Gastroesophageal sphincter (tissue), 4 donors: ENCODE results near the gene CPA5. TPM values are rescaled to one million over a fixed set of nuclear protein-coding genes. Genes with fewer than 3 reads are reported as not detected.
A peak's percentile ranks its signal among the peaks of the same experiment; 100 is the strongest.

Experiments
- ATAC-seq: fragments of 150-250 bp; one replicate; pipeline ENCODE4 v1.9.1; 2016; ENCODE audit warnings: mild to moderate bottlenecking, moderate library complexity
- H3K27ac ChIP-seq, 4 donors: fragments of 200-600 bp; sonication (generic) in 3 of 4; 1 replicate in 3 of 4; 2 replicates in 1 of 4; pipeline ENCODE4 v1.5.1; 2016 to 2019
- H3K27me3 ChIP-seq: fragments of 200-600 bp; sonication (generic); one replicate; pipeline ENCODE4 v1.5.1; 2019
- H3K36me3 ChIP-seq, 2 donors: fragments of 200-600 bp; sonication (generic); one replicate each; pipeline ENCODE4 v1.5.1; 2019; ENCODE audit warnings: control low read depth in 1 of 2
- H3K4me1 ChIP-seq, 3 donors: fragments of 200-600 bp; sonication (generic); 1 replicate in 2 of 3; 2 replicates in 1 of 3; pipeline ENCODE4 v1.5.1; 2016 to 2019; ENCODE audit warnings: control low read depth in 2 of 3
- H3K4me3 ChIP-seq, 2 donors: fragments of 200-600 bp; sonication (generic); one replicate each; pipeline ENCODE4 v1.5.1; 2019; ENCODE audit warnings: mild to moderate bottlenecking in 1 of 2, moderate library complexity in 1 of 2
- H3K9me3 ChIP-seq, 3 donors: fragments of 200-600 bp; sonication (generic); one replicate each; pipeline ENCODE4 v1.5.1; 2017 to 2019; ENCODE audit warnings: control low read depth in 2 of 3
- CTCF ChIP-seq, 4 experiments: fragments of 200-600 bp in 2 of 4; fragments of 450-650 bp in 2 of 4; sonication (generic) in 1 of 4; IDR thresholded peaks; one replicate each; pipeline ENCODE4 v1.5.1; 2017 to 2019; ENCODE audit warnings: antibody characterized with exemption in 4 of 4, mild to moderate bottlenecking in 2 of 4, moderate library complexity in 2 of 4
- EP300 ChIP-seq: sonication (generic); formaldehyde crosslinking; IDR thresholded peaks from one replicate; pipeline ENCODE4 v1.6.1; 2017; ENCODE audit warnings: antibody characterized with exemption, mild to moderate bottlenecking
- POLR2A ChIP-seq, 2 donors: fragments of 450-650 bp; IDR thresholded peaks; one replicate each; pipeline ENCODE4 v1.6.1; 2017; ENCODE audit warnings: antibody characterized with exemption in 2 of 2, mild to moderate bottlenecking in 2 of 2, moderate library complexity in 1 of 2
- POLR2AphosphoS5 ChIP-seq: sonication (generic); formaldehyde crosslinking; IDR thresholded peaks from one replicate; pipeline ENCODE4 v1.6.1; 2017; ENCODE audit warnings: antibody characterized with exemption
- WGBS, 2 donors: methylation state at CpG; one replicate each; pipeline ENCODE4 v1.1.5; 2018; ENCODE audit warnings: low coverage in 1 of 2; 5-methylcytosine and 5-hydroxymethylcytosine counted together
- total RNA-seq, 4 donors: library from RNA; depleted of rRNA; stranded (reverse); fragments of >200 nt; gene quantifications; one replicate each; pipeline ENCODE4 v1.1.0, GENCODE V29; 2016

The CPA5 gene
- total RNA-seq, 4 donors from 2014 or later, result not detected

- TF ChIP-seq POLR2AphosphoS5, result no peak
- TF ChIP-seq CTCF (IDR thresholded peaks at IDR 0.05), result no peak
- TF ChIP-seq EP300, result no peak
- TF ChIP-seq POLR2A (IDR thresholded peaks at IDR 0.05), result no peak
- WGBS, 2 donors, result 87% methylated on average over 8 of the region's 12 CpGs; no CpG with 5 or more reads in 1 of the 2 donors
- Histone ChIP-seq H3K27ac (no peak overlapping the region), H3K9me3 (no peaks in the 10 kb centered on the region), H3K36me3 (no peaks in the 10 kb centered on the region), H3K27me3 (no peaks in the 10 kb centered on the region), H3K4me3 (no peak overlapping the region), H3K4me1 (peaks cover 0 to 14% (median 9%) of the 10 kb centered on the region in 3 donors)
- ATAC-seq, result no peak
These were observed 2.3 kb downstream of the CPA5 start for GRCh38 chr7:130346941-130347340.

DNA sequence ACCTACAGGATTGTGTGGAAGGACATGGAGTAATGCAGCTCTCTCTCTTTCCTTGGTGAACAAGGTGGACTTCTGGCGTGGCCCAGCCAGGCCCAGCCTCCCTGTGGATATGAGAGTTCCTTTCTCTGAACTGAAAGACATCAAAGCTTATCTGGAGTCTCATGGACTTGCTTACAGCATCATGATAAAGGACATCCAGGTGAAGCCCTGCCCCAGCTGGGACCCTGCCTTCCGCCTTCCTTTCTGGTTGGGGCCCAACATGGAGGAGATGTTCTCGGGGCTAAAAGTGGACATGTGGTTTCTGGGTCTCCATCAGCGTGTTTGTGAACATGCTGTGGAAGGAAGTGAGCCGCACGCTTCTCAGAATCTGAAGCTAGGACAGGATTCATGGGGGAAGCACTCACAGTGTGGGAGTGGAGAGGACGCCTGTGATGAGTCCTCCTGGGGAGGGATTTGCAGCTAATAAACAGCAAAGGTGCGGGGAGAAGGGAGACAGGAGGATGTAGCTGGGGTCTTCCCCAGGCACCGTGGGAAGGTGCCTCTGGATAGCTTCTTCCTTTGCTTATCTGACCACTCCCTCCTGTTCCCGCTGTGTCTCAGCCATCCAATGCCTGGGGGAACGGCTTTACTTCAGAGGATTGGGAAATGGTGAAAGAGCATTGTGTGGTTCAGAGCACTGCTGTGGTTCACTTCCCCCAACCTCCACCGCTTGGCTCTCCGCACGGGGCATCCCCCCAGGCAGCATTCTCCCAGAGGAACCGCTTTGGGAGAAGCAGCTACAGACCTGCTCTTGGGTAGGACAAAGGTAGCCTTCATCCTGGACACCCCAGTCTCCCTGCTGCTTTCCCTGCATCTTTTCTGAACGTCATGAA lies 5.5 kb downstream of the CPA5 start:
- 74 to 78% methylated on average over 8 to 13 of the region's 16 CpGs for WGBS, 2 donors
- no peaks in the 10 kb centered on the region for H3K27me3 ChIP-seq
- no peak for ATAC-seq
- peak overlapping the region in 3 of 4 donors; percentile 20 to 69 (median 26) for H3K27ac ChIP-seq
- H3K4me3 ChIP-seq, result no peak overlapping the region
- no peaks in the 10 kb centered on the region for H3K9me3 ChIP-seq
- peaks cover 0 to 27% (median 15%) of the 10 kb centered on the region in 3 donors for H3K4me1 ChIP-seq
- no peaks in the 10 kb centered on the region for H3K36me3 ChIP-seq
- TF ChIP-seq CTCF (IDR thresholded peaks at IDR 0.05), result no peak
- TF ChIP-seq EP300, result no peak

GRCh38 chr7:130350945-130351790 lies 6.6 kb downstream of the CPA5 start:
- peak overlapping the region in 3 of 4 donors; percentile 35 to 70 (median 69) for H3K27ac ChIP-seq
- no peaks in the 10 kb centered on the region for H3K9me3 ChIP-seq
- peaks cover 0 to 33% (median 15%) of the 10 kb centered on the region in 3 donors for H3K4me1 ChIP-seq
- no peaks in the 10 kb centered on the region for H3K27me3 ChIP-seq
- H3K36me3 ChIP-seq, result no peaks in the 10 kb centered on the region
- WGBS, 2 donors, result 56% methylated on average over 4 to 6 of the region's 20 CpGs
- TF ChIP-seq POLR2AphosphoS5 (no peak), CTCF (IDR thresholded peaks at IDR 0.05) (no peak), EP300 (no peak), POLR2A (IDR thresholded peaks at IDR 0.05) (no peak)
- no peak overlapping the region for H3K4me3 ChIP-seq
- no peak for ATAC-seq

GRCh38 chr7:130351791-130352090 lies 7.1 kb downstream of the CPA5 start:
- Histone ChIP-seq H3K27ac (peak overlapping the region in 3 of 4 donors; percentile 35 to 70 (median 69)), H3K9me3 (no peaks in the 10 kb centered on the region), H3K36me3 (no peaks in the 10 kb centered on the region), H3K4me3 (no peak overlapping the region), H3K4me1 (peaks cover 0 to 39% (median 21%) of the 10 kb centered on the region in 3 donors), H3K27me3 (no peaks in the 10 kb centered on the region)
- ATAC-seq, result no peak
- no peak for TF ChIP-seq CTCF (IDR thresholded peaks at IDR 0.05)
- 73 to 82% methylated on average over 3 to 5 of the region's 6 CpGs for WGBS, 2 donors
